K562 (cell line): Measurements from ENCODE around the gene ULK1. TPM values are rescaled to one million over a fixed set of nuclear protein-coding genes. Genes with fewer than 3 reads are reported as not detected.
A peak's percentile ranks its signal among the peaks of the same experiment; 100 is the strongest.

Source experiments
- ATAC-seq: fragments of 200-7000 bp; cut with Tn5 transposase; 3 replicates; pipeline ENCODE4 v1.9.1; 2020; ENCODE audit warnings: moderate library complexity
- BruUV-seq: library from RNA; stranded (reverse); fragments of 400-500 nt; replicated peaks from 2 replicates; lab custom pipeline; 2021; lab: Mats Ljungman, UMichigan
- CTCF ChIA-PET: fragments of 300-600 bp; formaldehyde crosslinking; extraction: SDS; loops from one replicate; lab custom pipeline; 2021; ENCODE audit warnings: low intra/inter-chr PET ratio; lab: Yijun Ruan, JAX
- POLR2A ChIA-PET: fragments of 300-600, 350-650 bp; sonication (Branson Sonifier 250); formaldehyde crosslinking; extraction: SDS; loops from one replicate; lab custom pipeline; 2021; ENCODE audit warnings: antibody characterized with exemption, inconsistent platforms; lab: Yijun Ruan, JAX
- DNase-seq, 4 experiments: peaks; one replicate each; pipeline versions ENCODE4 v3.0.0 to v3.0.0-alpha.2; 2011 to 2018; ENCODE audit warnings: low spot score in 3 of 4, mixed read lengths in 3 of 4; ENCODE audit errors: extremely low read depth in 1 of 4
- FAIRE-seq: peaks from 2 replicates; lab custom pipeline; 2011; peaks lifted over from hg19 to GRCh38; lab: Jason Lieb, UNC
- H2AFZ ChIP-seq: 2 replicates; pipeline ENCODE4 v1.6.0; 2011; ENCODE audit warnings: low read depth, low read length, control low read depth, inconsistent platforms
- H3K27ac ChIP-seq: fragments of 200-600 bp; 3 replicates; pipeline ENCODE4 v1.8.0; 2011; ENCODE audit warnings: low read depth, mild to moderate bottlenecking, control low read depth, inconsistent platforms, low read length, moderate library complexity, mixed read lengths; ENCODE audit errors: extremely low read depth
- H3K27me3 ChIP-seq, 2 experiments: fragments of 300-600 bp in 1 of 2; 2 replicates in 1 of 2; 3 replicates in 1 of 2; pipeline versions ENCODE4 v1.6.0 to v1.8.0; 2011; ENCODE audit warnings: inconsistent platforms in 2 of 2, low read length in 2 of 2, mild to moderate bottlenecking in 1 of 2, mixed read lengths in 1 of 2, moderate library complexity in 1 of 2; ENCODE audit not compliant: control insufficient read depth in 2 of 2, insufficient read depth in 2 of 2
- H3K36me3 ChIP-seq: fragments of 300-600 bp; 3 replicates; pipeline ENCODE4 v1.8.0; 2011; ENCODE audit warnings: mild to moderate bottlenecking, low read length, inconsistent platforms; ENCODE audit not compliant: control insufficient read depth, insufficient read depth
- H3K4me1 ChIP-seq, 2 experiments: fragments of 200-600 bp in 1 of 2; replicated peaks in 1 of 2; 2 replicates in 1 of 2; 3 replicates in 1 of 2; pipeline versions ENCODE4 v1.5.1 to v1.8.0; 2011; ENCODE audit warnings: inconsistent platforms in 2 of 2, low read length in 2 of 2, mild to moderate bottlenecking in 1 of 2, mixed read lengths in 1 of 2, moderate library complexity in 1 of 2; ENCODE audit not compliant: control insufficient read depth in 2 of 2, insufficient read depth in 2 of 2
- H3K4me2 ChIP-seq: 2 replicates; pipeline ENCODE4 v1.6.1; 2011; ENCODE audit warnings: low read length, control low read depth, inconsistent platforms, mixed read lengths; ENCODE audit not compliant: insufficient read depth
- H3K4me3 ChIP-seq: fragments of 200-600 bp; sonication (generic), shearing (Covaris generic); 2 replicates; pipeline ENCODE4 v1.5.1; 2016; ENCODE audit warnings: control low read depth, inconsistent platforms
- H3K79me2 ChIP-seq: fragments of 200-600 bp; 3 replicates; pipeline ENCODE4 v1.8.0; 2011; ENCODE audit warnings: low read length, inconsistent platforms; ENCODE audit not compliant: control insufficient read depth, insufficient read depth
- H3K9ac ChIP-seq, 2 experiments: 2 replicates each; pipeline versions ENCODE4 v1.6.0 to v1.6.1; 2011; ENCODE audit warnings: low read depth in 2 of 2, low read length in 2 of 2, control low read depth in 1 of 2, inconsistent platforms in 1 of 2, mild to moderate bottlenecking in 1 of 2, mixed read lengths in 1 of 2; ENCODE audit not compliant: insufficient read depth in 1 of 2
- H3K9me1 ChIP-seq: one replicate; pipeline ENCODE4 v1.6.0; 2011; ENCODE audit warnings: inconsistent platforms, mild to moderate bottlenecking, low read length, moderate library complexity; ENCODE audit not compliant: control insufficient read depth, insufficient read depth
- H3K9me3 ChIP-seq: replicated peaks from 2 replicates; pipeline ENCODE4 v1.5.1; 2011; ENCODE audit warnings: low read depth, low read length, inconsistent platforms; ENCODE audit not compliant: control insufficient read depth, insufficient read depth
- H4K20me1 ChIP-seq: replicated peaks from 2 replicates; pipeline ENCODE4 v1.6.1; 2011; ENCODE audit warnings: low read length, inconsistent platforms, mixed read lengths; ENCODE audit not compliant: control insufficient read depth, insufficient read depth
- EP400 ChIP-seq: fragments of 450-650 bp; IDR thresholded peaks from 2 replicates; pipeline ENCODE4 v1.6.1; 2017; ENCODE audit warnings: antibody characterized with exemption, mild to moderate bottlenecking, moderate library complexity
- GTF2A2 ChIP-seq: IDR thresholded peaks from 2 replicates; pipeline ENCODE4 v1.6.1; 2016; ENCODE audit warnings: mild to moderate bottlenecking, missing genetic modification characterization, missing compliant biosample characterization
- PHF8 ChIP-seq: fragments of 200-600 bp; sonication (generic); IDR thresholded peaks from 2 replicates; pipeline ENCODE4 v1.6.1; 2012; ENCODE audit warnings: mixed run types, mild to moderate bottlenecking, inconsistent platforms, low read length, moderate library complexity, borderline replicate concordance
- XRCC5 ChIP-seq: fragments of 200-400 bp; formaldehyde crosslinking; IDR thresholded peaks from 2 replicates; pipeline ENCODE4 v1.6.1; 2017; ENCODE audit warnings: low read depth, mild to moderate bottlenecking, low read length
- ZNF316 ChIP-seq: fragments of 450-650 bp; IDR thresholded peaks from 2 replicates; pipeline ENCODE4 v1.6.1; 2016
- WGBS: fragments of 100-300 bp; shearing (Covaris generic); methylation state at CpG from one replicate; pipeline ENCODE4 v1.1.6; 2016; ENCODE audit warnings: low coverage, mixed read lengths; ENCODE audit not compliant: insufficient coverage; ENCODE audit errors: missing lambda C conversion rate; 5-methylcytosine and 5-hydroxymethylcytosine counted together
- in situ Hi-C: fragments of 300-500 bp; cut with MboI; formaldehyde crosslinking; loops from 4 replicates; pipeline ENCODE4 v1.15.0; 2018; ENCODE audit warnings: inconsistent platforms, mixed read lengths
- intact Hi-C: fragments of 100-400 bp; cut with micrococcal nuclease; formaldehyde crosslinking; loops from 2 replicates; pipeline ENCODE4 v1.14.2; 2022
- polyA plus RNA-seq, 8 experiments: library from polyadenylated mRNA; depleted of rRNA in 4 of 8; stranded (reverse) in 5 of 8; unstranded in 3 of 8; fragments of >200 nt; fragmentation: Nextera tagmentation in 2 of 8; fragmentation: Illumina TruSeq in 1 of 8; extraction: Ambion mirVana in 2 of 8; extraction: Trizol in 1 of 8; gene quantifications; 2 replicates each; pipeline versions ENCODE4 v1.2.1 to v1.2.3, GENCODE V29; 2011 to 2014; ENCODE audit warnings: inconsistent platforms in 1 of 8, missing spikeins in 1 of 8
- total RNA-seq, 7 experiments: library from RNA; depleted of rRNA in 6 of 7; stranded (reverse); fragments of >200 nt in 6 of 7; fragmentation: Illumina TruSeq in 2 of 7; extraction: Trizol in 2 of 7; gene quantifications; 2 replicates each; pipeline versions ENCODE4 v1.2.1 to v1.2.3, GENCODE V29; 2011 to 2021; ENCODE audit warnings: low replicate concordance in 1 of 7
- TF ChIP-seq, protein P1 (sequence below): fragments of 450-650 bp; formaldehyde crosslinking; IDR thresholded peaks from 2 replicates; pipeline ENCODE4 v1.4.0; 2020; ENCODE audit warnings: mild to moderate bottlenecking
- TF ChIP-seq, protein P2 (sequence below): fragments of 450-650 bp; IDR thresholded peaks from 2 replicates; pipeline ENCODE4 v1.6.1; 2016; ENCODE audit warnings: low read depth

Gene ULK1
- total and polyA plus RNA-seq, 9 of the 15 experiments (the other 6 are each of a cell fraction or from before 2014, with no cell fraction given): 0.15 to 29.4 (median 2.5) TPM

DNA sequence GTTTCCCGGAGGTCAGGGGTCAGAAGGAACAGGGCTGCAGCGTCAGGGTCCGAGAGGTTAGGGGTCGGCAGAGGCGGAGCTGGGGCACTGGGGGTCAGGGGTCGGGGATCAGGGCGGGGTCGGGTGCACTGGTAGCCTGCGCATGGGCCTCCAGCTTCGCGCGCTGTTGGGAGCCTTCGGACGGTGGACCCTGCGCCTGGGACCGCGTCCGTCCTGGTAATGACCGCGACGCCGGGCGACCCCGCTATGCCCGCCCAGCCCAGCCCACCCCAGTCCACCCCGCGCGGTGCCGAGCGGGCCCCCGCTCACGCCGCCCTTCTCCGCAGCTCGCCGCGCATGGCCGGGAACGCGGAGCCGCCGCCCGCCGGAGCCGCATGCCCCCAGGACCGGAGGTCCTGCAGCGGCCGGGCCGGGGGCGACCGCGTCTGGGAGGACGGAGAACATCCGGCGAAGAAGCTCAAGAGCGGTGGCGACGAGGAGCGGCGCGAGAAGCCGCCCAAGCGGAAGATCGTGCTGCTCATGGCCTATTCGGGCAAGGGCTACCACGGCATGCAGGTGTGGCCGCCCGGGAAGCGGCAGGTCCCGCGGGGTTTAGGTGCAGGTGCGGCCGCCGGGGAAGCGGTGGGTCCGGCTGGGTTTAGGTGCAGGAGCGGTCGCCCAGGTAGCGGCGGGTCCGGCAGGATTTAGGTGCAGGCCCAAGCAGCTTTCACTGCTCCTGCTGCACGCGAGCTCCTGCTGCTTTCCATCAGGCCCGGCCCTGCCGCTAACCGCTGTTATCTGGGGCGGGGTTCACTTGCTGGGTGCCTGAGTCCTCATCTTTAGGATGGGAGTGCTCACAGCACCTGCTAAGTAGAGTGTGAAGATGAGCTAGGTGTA, 35.4 kb downstream of the ULK1 start:
- peak overlapping the region; percentile 64 for H2AFZ ChIP-seq
- ATAC-seq (peak; percentile 57), DNase-seq (peak; percentile 77 to 81 (median 80)), FAIRE-seq (peak; percentile 80)
- H3K4me2 ChIP-seq: peak overlapping the region; percentile 90
- CTCF ChIA-PET: interaction anchor here (1.5 kb wide), 1 partner anchor 20 kb away, joined by 4 read pairs; the partner anchor contains the start of gene EP400
- intact Hi-C loops (no loop called here), in situ Hi-C loops (no loop called here)
- H3K4me3 ChIP-seq: peak overlapping the region; percentile 84
- peaks cover 14 to 38% of the 10 kb centered on the region in 2 experiments; a peak in 4 of 5 replicates for H3K4me1 ChIP-seq
- TSS peak; percentile 40 for BruUV-seq
- peaks cover 45% of the 10 kb centered on the region for H3K36me3 ChIP-seq
- peak overlapping the region; percentile 84 to 98 for H3K9ac ChIP-seq
- peaks cover 3% of the 10 kb centered on the region for H4K20me1 ChIP-seq
- H3K79me2 ChIP-seq: peaks cover 36% of the 10 kb centered on the region
- WGBS: under 1% methylated on average over 38 of the region's 87 CpGs
- H3K9me3 ChIP-seq: no peaks in the 10 kb centered on the region
- H3K9me1 ChIP-seq: no peaks in the 10 kb centered on the region
- POLR2A ChIA-PET: interaction anchor here (0.6 to 2.6 kb wide), 19 partner anchors 9 to 341 kb away, joined by 3 to 11 read pairs (median 4); partner anchors contain the start of gene EP400
- H3K27me3 ChIP-seq: no peaks in the 10 kb centered on the region
- peak overlapping the region; percentile 97 for H3K27ac ChIP-seq
- TF ChIP-seq EP400 (no peak), GTF2A2 (tag) (no peak), XRCC5 (no peak), ZNF316 (no peak), PHF8 (peak; percentile 20; the same call in 1 of the 2 replicates)
- TF ChIP-seq, protein P1, sequence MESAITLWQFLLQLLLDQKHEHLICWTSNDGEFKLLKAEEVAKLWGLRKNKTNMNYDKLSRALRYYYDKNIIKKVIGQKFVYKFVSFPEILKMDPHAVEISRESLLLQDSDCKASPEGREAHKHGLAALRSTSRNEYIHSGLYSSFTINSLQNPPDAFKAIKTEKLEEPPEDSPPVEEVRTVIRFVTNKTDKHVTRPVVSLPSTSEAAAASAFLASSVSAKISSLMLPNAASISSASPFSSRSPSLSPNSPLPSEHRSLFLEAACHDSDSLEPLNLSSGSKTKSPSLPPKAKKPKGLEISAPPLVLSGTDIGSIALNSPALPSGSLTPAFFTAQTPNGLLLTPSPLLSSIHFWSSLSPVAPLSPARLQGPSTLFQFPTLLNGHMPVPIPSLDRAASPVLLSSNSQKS: no peak
- TF ChIP-seq, protein P2, sequence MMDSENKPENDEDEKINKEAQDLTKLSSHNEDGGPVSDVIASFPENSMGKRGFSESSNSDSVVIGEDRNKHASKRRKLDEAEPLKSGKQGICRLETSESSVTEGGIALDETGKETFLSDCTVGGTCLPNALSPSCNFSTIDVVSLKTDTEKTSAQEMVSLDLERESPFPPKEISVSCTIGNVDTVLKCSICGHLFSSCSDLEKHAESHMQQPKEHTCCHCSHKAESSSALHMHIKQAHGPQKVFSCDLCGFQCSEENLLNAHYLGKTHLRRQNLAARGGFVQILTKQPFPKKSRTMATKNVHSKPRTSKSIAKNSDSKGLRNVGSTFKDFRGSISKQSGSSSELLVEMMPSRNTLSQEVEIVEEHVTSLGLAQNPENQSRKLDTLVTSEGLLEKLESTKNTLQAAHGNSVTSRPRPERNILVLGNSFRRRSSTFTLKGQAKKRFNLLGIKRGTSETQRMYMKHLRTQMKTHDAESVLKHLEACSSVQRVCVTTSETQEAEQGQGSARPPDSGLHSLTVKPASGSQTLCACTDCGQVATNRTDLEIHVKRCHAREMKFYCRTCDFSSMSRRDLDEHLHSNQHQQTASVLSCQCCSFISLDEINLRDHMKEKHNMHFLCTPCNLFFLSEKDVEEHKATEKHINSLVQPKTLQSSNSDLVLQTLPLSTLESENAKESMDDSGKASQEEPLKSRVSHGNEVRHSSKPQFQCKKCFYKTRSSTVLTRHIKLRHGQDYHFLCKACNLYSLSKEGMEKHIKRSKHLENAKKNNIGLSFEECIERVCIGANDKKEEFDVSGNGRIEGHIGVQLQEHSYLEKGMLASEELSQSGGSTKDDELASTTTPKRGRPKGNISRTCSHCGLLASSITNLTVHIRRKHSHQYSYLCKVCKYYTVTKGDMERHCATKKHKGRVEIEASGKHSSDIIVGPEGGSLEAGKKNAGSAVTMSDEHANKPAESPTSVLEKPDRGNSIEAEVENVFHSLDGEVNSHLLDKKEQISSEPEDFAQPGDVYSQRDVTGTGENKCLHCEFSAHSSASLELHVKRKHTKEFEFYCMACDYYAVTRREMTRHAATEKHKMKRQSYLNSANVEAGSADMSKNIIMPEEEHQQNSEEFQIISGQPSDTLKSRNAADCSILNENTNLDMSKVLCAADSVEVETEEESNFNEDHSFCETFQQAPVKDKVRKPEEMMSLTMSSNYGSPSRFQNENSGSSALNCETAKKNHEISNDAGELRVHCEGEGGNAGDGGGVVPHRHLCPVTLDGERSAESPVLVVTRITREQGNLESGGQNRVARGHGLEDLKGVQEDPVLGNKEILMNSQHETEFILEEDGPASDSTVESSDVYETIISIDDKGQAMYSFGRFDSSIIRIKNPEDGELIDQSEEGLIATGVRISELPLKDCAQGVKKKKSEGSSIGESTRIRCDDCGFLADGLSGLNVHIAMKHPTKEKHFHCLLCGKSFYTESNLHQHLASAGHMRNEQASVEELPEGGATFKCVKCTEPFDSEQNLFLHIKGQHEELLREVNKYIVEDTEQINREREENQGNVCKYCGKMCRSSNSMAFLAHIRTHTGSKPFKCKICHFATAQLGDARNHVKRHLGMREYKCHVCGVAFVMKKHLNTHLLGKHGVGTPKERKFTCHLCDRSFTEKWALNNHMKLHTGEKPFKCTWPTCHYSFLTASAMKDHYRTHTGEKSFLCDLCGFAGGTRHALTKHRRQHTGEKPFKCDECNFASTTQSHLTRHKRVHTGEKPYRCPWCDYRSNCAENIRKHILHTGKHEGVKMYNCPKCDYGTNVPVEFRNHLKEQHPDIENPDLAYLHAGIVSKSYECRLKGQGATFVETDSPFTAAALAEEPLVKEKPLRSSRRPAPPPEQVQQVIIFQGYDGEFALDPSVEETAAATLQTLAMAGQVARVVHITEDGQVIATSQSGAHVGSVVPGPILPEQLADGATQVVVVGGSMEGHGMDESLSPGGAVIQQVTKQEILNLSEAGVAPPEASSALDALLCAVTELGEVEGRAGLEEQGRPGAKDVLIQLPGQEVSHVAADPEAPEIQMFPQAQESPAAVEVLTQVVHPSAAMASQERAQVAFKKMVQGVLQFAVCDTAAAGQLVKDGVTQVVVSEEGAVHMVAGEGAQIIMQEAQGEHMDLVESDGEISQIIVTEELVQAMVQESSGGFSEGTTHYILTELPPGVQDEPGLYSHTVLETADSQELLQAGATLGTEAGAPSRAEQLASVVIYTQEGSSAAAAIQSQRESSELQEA: peak; percentile 29; the same call in 1 of the 2 replicates
